Vagina (tissue), 2 donors: ENCODE measurements around the gene VOPP1.

Experiments
- POLR2A ChIP-seq, 2 donors: fragments of 450-650 bp; IDR thresholded peaks; one replicate each; pipeline ENCODE4 v1.6.1; 2017; ENCODE audit warnings: antibody characterized with exemption in 2 of 2, mild to moderate bottlenecking in 2 of 2, moderate library complexity in 2 of 2
- POLR2AphosphoS5 ChIP-seq, 2 donors: sonication (generic); formaldehyde crosslinking; IDR thresholded peaks; one replicate each; pipeline ENCODE4 v1.9.0; 2017; ENCODE audit warnings: antibody characterized with exemption in 2 of 2, mild to moderate bottlenecking in 2 of 2, low read depth in 1 of 2; ENCODE audit not compliant: insufficient read depth in 1 of 2

GRCh38 chr7:55556031-55556430 lies 16.3 kb downstream of the VOPP1 start:
- TF ChIP-seq POLR2A (IDR thresholded peaks at IDR 0.05) (no peak), POLR2AphosphoS5 (IDR thresholded peaks at IDR 0.05; ENCODE audit: insufficient read depth in 1 of 2, low read depth in 1 of 2) (no peak)
